IgD-negative memory B cell (primary cell): ENCODE data around the gene SLC5A9. TPM values are rescaled to one million over a fixed set of nuclear protein-coding genes. Genes with fewer than 3 reads are reported as not detected.

Experiments used
- H3K27ac Mint-ChIP-seq, 3 donors: one replicate each; pipeline ENCODE4 v1.8.0; 2020 to 2022; ENCODE audit warnings: mild to moderate bottlenecking in 3 of 3, mixed read lengths in 3 of 3, moderate library complexity in 1 of 3
- H3K27me3 Mint-ChIP-seq: one replicate; pipeline ENCODE4 v1.8.0; 2021; ENCODE audit warnings: mixed read lengths
- H3K36me3 Mint-ChIP-seq: one replicate; pipeline ENCODE4 v1.8.0; 2020; ENCODE audit warnings: mild to moderate bottlenecking, mixed read lengths
- H3K4me1 Mint-ChIP-seq, 3 donors: one replicate each; pipeline ENCODE4 v1.8.0; 2020 to 2022; ENCODE audit warnings: mixed read lengths in 3 of 3, mild to moderate bottlenecking in 1 of 3
- H3K4me3 Mint-ChIP-seq, 4 donors: one replicate each; pipeline ENCODE4 v1.8.0; 2020 to 2022; ENCODE audit warnings: mild to moderate bottlenecking in 4 of 4, mixed read lengths in 4 of 4, moderate library complexity in 3 of 4
- H3K9me3 Mint-ChIP-seq, 3 donors: one replicate each; pipeline ENCODE4 v1.8.0; 2020 to 2021; ENCODE audit warnings: mixed read lengths in 3 of 3, mild to moderate bottlenecking in 1 of 3
- polyA plus RNA-seq: library from polyadenylated mRNA; unstranded; fragments of 300-500 nt; fragmentation: Illumina TruSeq; gene quantifications from one replicate; pipeline ENCODE4 v1.2.3, GENCODE V29; 2021

The SLC5A9 gene
- polyA plus RNA-seq, 1 donor from 2014 or later, result not detected

- Mint-ChIP-seq H3K27ac (no peak overlapping the region), H3K27me3 (peaks cover 3% of the 10 kb centered on the region), H3K36me3 (peaks cover 6% of the 10 kb centered on the region)
Measured at GRCh38 chr1:48221122-48221521, 1.4 kb upstream of the SLC5A9 start.

DNA sequence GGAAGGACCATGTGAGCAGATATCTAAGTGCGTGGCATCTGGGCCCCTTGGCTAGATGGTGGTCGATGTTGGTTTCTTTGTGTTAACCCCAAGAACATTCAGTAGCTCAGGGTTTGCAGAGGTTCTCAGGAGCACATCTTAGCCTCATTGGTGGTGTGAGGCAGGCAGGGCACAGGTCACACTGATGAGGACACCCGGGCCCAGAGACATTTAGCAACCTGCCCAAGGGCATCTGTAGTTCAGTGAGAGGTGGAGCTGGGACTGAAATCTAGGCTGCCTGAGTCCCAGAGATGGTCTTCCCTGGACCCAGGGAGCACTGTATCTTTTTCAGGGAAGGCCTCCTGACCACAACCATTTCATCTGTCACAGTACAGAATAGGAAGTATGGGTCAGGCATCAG is 859 bp upstream of the SLC5A9 start:
- no peak overlapping the region for H3K27ac Mint-ChIP-seq

More at GRCh38 chr1:48221122-48221521, 1.4 kb upstream of the SLC5A9 start:
- peaks cover 0 to 4% (median 2%) of the 10 kb centered on the region in 3 donors for H3K4me1 Mint-ChIP-seq
- no peak overlapping the region for H3K4me3 Mint-ChIP-seq
- H3K9me3 Mint-ChIP-seq, result no peaks in the 10 kb centered on the region

GRCh38 chr1:48223366-48224240 is 1.1 kb downstream of the SLC5A9 start:
- Mint-ChIP-seq H3K27ac (no peak overlapping the region), H3K36me3 (peaks cover 6% of the 10 kb centered on the region), H3K4me1 (peaks cover 0 to 7% (median 5%) of the 10 kb centered on the region in 3 donors), H3K9me3 (no peaks in the 10 kb centered on the region), H3K27me3 (peaks cover 3% of the 10 kb centered on the region), H3K4me3 (no peak overlapping the region)

More for the DNA sequence above, 859 bp upstream of the SLC5A9 start:
- no peaks in the 10 kb centered on the region for H3K9me3 Mint-ChIP-seq
- H3K4me1 Mint-ChIP-seq, result peaks cover 0 to 4% (median 2%) of the 10 kb centered on the region in 3 donors
- peaks cover 3% of the 10 kb centered on the region for H3K27me3 Mint-ChIP-seq
- no peak overlapping the region for H3K4me3 Mint-ChIP-seq
- peaks cover 6% of the 10 kb centered on the region for H3K36me3 Mint-ChIP-seq

GRCh38 chr1:48224791-48225190 is 2.3 kb downstream of the SLC5A9 start:
- Mint-ChIP-seq H3K27ac (no peak overlapping the region), H3K9me3 (no peaks in the 10 kb centered on the region), H3K27me3 (peaks cover 2% of the 10 kb centered on the region), H3K4me1 (peaks cover 0 to 11% (median 6%) of the 10 kb centered on the region in 3 donors), H3K36me3 (peaks cover 6% of the 10 kb centered on the region), H3K4me3 (peak overlapping the region in 1 of 4 donors; percentile 58)

DNA sequence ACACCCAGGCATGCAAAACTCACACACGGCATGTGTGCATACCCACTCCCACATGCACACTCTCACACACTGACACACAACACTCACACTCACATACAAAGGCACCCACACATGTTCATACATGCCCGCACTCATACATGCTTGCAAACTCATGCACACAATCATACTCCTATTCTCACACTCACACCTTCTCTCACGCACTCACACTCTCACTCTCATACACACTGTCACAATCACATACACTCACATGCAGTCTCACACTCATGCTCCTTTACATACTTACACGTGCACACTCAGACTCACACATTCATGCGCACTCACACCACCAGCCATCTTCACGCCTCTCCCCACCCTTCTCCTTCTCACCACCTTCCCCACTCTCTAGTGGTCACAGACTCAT is 3.1 kb downstream of the SLC5A9 start:
- Mint-ChIP-seq H3K4me3 (no peak overlapping the region), H3K27ac (no peak overlapping the region)

DNA sequence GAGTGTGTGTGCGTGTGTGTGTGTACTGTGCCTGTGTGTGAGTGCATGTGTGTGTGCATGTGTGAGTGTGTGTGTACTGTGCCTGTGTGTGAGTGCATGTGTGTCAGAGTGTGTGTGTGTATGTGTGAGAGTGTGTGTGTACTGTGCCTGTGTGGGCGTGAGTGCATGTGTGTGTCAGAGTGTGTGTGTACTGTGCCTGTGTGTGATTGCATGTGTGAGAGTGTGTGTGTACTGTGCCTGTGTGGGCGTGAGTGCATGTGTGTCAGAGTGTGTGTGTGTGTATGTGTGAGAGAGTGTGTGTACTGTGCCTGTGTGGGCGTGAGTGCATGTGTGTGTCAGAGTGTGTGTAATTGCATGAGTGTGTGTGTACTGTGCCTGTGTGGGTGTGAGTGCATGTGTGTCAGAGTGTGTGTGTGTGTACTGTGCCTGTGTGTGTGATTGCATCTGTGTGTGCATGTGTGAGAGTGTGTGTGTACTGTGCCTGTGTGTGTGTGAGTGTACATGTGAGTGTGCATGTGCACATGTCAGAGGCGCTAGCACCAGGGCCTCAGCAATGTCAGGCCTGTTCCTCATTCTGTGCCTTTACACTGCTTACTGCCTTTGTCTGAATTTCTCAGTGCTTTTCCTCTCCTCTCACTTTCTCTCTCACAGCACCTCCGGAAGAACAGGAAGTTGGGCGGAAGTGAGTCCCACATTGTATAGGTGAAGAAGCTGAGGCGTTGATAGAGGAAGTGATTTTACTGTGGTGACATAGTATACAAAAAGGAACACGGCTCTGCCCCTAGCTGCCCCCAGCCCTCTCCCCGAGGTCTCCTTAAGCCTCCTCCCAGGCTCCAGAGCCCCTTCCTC is 4.9 kb downstream of the SLC5A9 start:
- H3K4me3 Mint-ChIP-seq, result no peak overlapping the region
- H3K9me3 Mint-ChIP-seq, result no peaks in the 10 kb centered on the region
- peaks cover 5% of the 10 kb centered on the region for H3K36me3 Mint-ChIP-seq
- H3K27ac Mint-ChIP-seq, result no peak overlapping the region
- H3K4me1 Mint-ChIP-seq, result peaks cover 0 to 11% (median 6%) of the 10 kb centered on the region in 3 donors
- peaks cover 4% of the 10 kb centered on the region for H3K27me3 Mint-ChIP-seq

More for the DNA sequence above, 3.1 kb downstream of the SLC5A9 start:
- peaks cover 2% of the 10 kb centered on the region for H3K27me3 Mint-ChIP-seq
- H3K4me1 Mint-ChIP-seq, result peaks cover 0 to 11% (median 6%) of the 10 kb centered on the region in 3 donors
- no peaks in the 10 kb centered on the region for H3K9me3 Mint-ChIP-seq
- H3K36me3 Mint-ChIP-seq, result peaks cover 6% of the 10 kb centered on the region

DNA sequence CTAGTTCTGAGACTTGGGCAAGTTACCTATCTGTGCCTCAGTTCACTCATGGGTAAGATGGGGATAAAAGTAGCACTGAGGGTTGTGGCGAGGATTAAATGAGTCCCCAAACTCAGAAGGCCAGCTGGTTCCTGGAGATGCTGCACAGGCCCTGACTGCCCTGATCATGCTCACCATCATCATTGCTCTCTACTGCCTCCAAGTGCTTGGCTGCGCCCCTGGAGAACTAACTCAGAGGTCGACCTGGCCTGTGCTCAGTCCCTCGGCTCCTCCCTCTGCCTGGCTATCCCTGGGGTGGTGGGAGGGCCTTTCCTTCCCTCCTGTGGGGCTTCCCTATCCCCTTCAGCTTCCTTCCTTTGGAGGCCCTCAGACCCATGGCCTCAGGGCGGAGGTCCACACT is 5.6 kb downstream of the SLC5A9 start:
- Mint-ChIP-seq H3K4me3 (no peak overlapping the region), H3K9me3 (no peaks in the 10 kb centered on the region), H3K27me3 (peaks cover 4% of the 10 kb centered on the region), H3K27ac (no peak overlapping the region), H3K4me1 (peaks cover 0 to 11% (median 6%) of the 10 kb centered on the region in 3 donors), H3K36me3 (peaks cover 5% of the 10 kb centered on the region)

GRCh38 chr1:48229317-48229716 is 6.8 kb downstream of the SLC5A9 start:
- Mint-ChIP-seq H3K27ac (no peak overlapping the region), H3K4me3 (peak overlapping the region in 1 of 4 donors; percentile 18), H3K9me3 (no peaks in the 10 kb centered on the region), H3K27me3 (peaks cover 4% of the 10 kb centered on the region), H3K36me3 (peaks cover 5% of the 10 kb centered on the region), H3K4me1 (peaks cover 0 to 11% (median 6%) of the 10 kb centered on the region in 3 donors)

DNA sequence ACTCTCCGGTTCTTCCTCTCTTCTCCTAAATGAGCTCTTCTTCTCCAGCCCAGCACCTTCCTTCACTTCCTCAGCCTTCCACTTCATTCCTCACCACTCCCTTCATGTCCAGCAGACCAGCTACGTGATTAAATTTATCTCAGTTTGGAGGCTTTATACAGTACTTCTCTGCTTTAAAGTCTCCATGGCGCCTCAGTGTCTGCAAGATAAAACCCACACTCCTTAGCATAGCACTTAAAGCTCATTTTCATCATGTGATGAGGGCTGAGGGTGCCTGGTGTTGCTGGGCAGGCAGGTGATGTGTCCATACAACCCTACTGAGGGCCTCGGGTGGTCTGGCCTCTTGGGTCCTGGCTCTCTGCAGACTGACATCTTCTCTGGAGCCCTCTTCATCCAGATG is 7.7 kb downstream of the SLC5A9 start:
- Mint-ChIP-seq H3K27ac (no peak overlapping the region), H3K36me3 (peaks cover 5% of the 10 kb centered on the region), H3K4me3 (no peak overlapping the region), H3K4me1 (peaks cover 0 to 11% (median 6%) of the 10 kb centered on the region in 3 donors), H3K27me3 (peaks cover 4% of the 10 kb centered on the region), H3K9me3 (no peaks in the 10 kb centered on the region)

DNA sequence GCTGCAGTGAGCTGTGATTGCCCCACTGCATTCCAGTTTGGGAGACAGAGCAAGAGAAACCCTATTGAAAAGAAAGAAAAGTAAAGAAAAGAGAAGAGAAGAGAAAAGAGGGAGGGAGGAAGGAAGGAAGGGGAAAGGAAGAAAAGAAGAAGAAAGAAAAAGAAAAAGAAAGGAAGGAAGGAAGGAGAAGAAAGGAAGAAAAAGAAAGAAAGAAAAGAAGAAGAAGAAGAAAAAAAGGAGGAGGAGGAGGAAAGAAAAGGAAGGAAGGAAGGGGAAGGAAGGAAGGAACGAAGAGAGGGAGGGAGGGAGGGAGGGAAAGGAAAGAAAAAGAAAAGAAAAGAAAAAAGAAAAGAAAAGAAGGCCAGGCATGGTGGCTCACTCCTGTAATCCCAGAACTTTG is 10.2 kb downstream of the SLC5A9 start:
- H3K9me3 Mint-ChIP-seq, result no peaks in the 10 kb centered on the region
- H3K36me3 Mint-ChIP-seq, result peaks cover 2% of the 10 kb centered on the region
- H3K4me3 Mint-ChIP-seq, result no peak overlapping the region
- H3K27ac Mint-ChIP-seq, result no peak overlapping the region
- peaks cover 4% of the 10 kb centered on the region for H3K27me3 Mint-ChIP-seq
- H3K4me1 Mint-ChIP-seq, result peaks cover 0 to 7% (median 4%) of the 10 kb centered on the region in 3 donors

DNA sequence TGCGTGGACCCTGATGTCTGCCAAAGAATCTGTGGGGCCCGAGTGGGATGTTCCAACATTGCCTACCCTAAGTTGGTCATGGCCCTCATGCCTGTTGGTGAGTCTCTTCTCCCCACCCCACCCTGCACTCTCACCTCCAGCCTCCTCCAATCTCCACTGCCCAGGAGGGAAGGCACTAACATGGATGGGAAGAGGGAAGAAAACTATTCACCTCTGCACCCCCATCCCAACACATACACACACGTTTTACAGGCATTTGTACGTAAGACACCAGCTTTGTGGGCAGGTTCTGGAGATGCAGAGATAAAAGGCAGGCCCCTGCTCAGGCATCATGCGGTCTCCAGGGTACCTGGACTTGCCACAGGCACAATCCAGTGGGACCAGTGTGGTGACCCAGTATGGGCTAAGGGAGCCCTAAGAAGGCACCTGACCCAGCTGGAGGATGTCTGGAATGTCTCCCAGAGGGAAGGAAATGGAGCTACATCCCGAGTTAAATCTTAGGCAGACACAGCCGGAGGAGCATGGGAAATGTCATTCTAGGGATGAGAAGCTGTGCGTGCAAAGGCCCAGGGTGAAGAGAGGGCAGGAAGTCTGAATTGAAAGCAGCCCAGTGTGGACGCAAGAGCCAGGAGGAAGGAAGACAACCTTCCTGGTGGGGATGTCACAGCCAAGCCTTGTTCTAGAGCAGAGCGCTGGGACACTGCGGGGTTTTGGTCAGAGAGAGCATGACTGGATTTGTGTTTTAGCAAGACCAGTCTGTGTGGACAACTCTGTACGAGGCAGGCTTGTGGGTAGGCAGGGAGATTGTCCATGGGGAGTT is 11.4 kb downstream of the SLC5A9 start:
- no peaks in the 10 kb centered on the region for H3K9me3 Mint-ChIP-seq
- H3K4me3 Mint-ChIP-seq, result no peak overlapping the region

GRCh38 chr1:48235652-48236051 is 13.1 kb downstream of the SLC5A9 start:
- Mint-ChIP-seq H3K4me1 (peaks cover 0 to under 1% (median 0%) of the 10 kb centered on the region in 3 donors), H3K4me3 (no peak overlapping the region), H3K27ac (no peak overlapping the region), H3K9me3 (no peaks in the 10 kb centered on the region), H3K27me3 (peaks cover 3% of the 10 kb centered on the region), H3K36me3 (peaks cover 1% of the 10 kb centered on the region)

More for the DNA sequence above, 11.4 kb downstream of the SLC5A9 start:
- Mint-ChIP-seq H3K36me3 (peaks cover 2% of the 10 kb centered on the region), H3K27ac (no peak overlapping the region), H3K27me3 (peaks cover 4% of the 10 kb centered on the region), H3K4me1 (peaks cover 0 to 4% (median 0%) of the 10 kb centered on the region in 3 donors)

- no peaks in the 10 kb centered on the region for H3K36me3 Mint-ChIP-seq
- no peaks in the 10 kb centered on the region for H3K9me3 Mint-ChIP-seq
- no peaks in the 10 kb centered on the region for H3K27me3 Mint-ChIP-seq
- H3K4me1 Mint-ChIP-seq, result peaks cover 6 to 13% (median 9%) of the 10 kb centered on the region in 3 donors
- no peak overlapping the region for H3K4me3 Mint-ChIP-seq
- H3K27ac Mint-ChIP-seq, result no peak overlapping the region
Measured at GRCh38 chr1:48236716-48237470, 14.4 kb downstream of the SLC5A9 start.
